HG03457 (cell line): ENCODE measurements around the gene KDM4B.

Experiments used
- ATAC-seq: cut with Tn5 transposase; IDR thresholded peaks from one replicate; pipeline ENCODE4 v1.9.1; 2021; ENCODE audit warnings: moderate number of reproducible peaks; ENCODE audit not compliant: unreplicated experiment

Gene KDM4B

GRCh38 chr19:5103061-5103701 lies 134.3 kb downstream of the KDM4B start:
- ATAC-seq: no peak

- ATAC-seq: no peak
Measured at GRCh38 chr19:5103812-5104410, 135.0 kb downstream of the KDM4B start.

DNA sequence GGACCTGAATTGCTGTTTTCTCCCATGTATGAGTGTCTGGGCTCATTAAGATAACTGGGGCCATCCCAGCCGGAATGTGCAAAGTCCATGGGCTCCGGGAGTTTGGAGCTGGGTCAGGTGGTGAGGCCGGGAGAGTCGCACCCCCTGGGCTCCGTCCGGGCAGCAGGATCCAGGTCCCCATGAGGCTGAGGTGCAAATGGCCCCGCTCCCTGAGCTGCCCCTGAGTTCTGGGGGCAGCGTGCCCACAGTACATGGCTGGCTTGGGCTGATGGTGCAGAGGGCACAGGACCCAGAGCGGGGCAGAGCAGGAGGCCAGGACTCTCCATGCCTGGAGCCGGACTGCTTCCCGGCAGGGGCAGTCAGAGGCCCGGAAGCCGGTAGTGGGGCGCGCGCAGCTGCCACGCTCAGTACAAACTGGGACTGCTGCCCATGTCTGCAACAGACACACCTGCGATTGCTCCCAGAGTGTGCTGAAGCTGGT lies 136.0 kb downstream of the KDM4B start:
- ATAC-seq: no peak

DNA sequence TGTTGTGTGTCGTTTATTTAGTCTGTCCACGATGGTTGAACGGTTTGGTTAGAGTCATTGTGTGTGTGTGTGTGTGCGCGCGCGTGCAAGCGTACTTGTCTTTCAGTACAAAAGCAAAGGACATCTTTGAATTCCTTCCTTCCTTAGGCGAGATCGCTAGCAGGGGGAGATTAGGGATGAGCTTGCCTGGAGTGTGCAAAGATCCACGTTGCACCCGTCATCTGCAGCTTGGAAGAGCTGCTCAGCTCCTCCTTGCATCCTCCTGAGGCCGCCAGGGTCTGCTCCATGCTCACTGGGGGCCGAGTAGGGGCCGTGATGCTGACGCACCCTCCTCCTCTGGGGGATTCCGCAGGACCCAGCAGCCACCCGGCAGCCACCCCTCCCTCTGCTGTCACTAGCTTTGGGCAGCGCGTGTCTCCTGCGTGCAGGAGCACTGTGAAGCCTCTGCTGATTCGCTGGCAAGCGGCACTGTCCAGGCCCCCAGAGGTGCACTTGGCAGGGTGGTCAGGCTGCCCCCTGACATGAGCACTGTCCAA lies 137.3 kb downstream of the KDM4B start:
- no peak for ATAC-seq

GRCh38 chr19:5106971-5107370 lies 138.1 kb downstream of the KDM4B start:
- ATAC-seq: no peak

DNA sequence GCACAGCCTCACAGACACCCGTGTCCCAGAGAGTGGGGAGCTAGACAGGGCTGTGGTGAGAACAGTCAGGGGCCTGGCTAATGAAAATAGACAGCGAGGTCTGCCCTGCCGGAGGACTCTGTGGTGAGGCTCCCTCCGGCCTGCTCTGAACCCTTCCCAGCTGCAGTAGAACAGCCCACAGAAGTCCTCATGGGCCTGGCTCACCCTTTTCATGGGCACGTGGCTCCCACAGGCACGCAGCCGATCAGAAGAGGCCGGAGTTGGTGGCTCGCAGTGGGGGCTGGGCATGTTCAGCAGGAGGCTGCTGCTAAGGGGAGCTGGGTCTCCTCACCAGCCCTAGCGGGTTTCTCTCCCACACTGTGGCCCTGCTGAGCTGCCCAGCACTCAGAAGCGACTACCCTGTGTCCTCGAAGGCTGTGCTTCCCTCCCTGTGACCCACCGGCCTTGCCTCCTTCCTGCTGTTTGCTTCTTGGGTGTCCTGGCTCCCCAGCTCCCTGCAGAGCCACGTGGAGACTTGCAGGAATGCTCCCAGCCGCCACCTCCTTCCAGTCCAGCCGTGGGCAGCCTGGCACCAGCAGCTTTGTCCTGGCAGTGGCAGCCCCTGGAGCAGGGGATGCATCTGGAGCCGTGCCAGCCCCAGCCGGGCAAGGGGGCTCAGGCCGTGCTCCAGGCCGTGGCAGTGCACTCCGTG lies 138.7 kb downstream of the KDM4B start:
- no peak for ATAC-seq

DNA sequence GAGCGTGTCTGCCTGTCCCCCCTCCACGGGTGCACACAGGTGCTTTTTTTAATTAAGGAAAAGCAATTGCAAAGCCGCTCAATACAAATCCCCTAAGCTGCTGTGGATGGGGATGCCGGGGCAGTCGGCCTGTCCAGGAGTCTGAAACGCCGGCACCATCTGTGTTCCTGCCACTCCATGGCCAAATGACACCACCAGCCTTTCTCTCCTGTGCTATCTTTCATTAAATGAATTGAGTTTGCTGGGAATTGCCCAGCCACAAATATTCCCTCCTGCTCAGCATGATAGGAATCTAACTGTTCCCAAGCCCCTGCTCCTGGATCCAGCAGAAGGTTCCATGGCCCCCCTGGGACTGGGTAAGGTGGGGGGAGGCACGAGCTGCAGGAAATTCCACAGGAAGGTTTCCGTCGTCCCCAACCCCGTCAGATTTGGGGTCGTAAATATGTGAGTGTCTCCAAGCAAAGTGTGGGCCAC lies 139.2 kb downstream of the KDM4B start:
- ATAC-seq: no peak

GRCh38 chr19:5108866-5109265 lies 140.0 kb downstream of the KDM4B start:
- ATAC-seq: no peak

- no peak for ATAC-seq
Measured at GRCh38 chr19:5109560-5109959, 140.6 kb downstream of the KDM4B start.

- ATAC-seq: no peak
Measured at GRCh38 chr19:5110546-5110945, 141.6 kb downstream of the KDM4B start.

- ATAC-seq: no peak
Measured at GRCh38 chr19:5111051-5111450, 142.1 kb downstream of the KDM4B start.

DNA sequence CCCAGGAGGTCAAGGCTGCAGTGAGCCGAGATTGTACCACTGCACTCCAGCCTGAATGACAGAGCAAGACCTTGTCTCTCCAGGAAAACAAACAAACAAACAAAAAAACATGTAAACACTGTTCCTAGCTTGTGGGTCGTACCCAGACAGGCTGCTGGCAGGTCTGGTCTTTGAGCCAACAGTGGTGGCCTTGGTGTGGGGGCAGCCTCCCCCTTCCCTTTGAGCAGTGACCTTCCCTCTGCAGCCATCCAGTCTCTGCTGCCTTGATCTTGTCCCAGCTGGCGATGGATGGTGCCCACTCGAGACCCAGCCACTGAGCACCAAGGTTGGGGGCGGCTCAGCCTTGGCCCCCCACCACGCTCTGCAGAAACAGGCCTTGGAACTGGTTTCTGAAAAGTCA lies 143.3 kb downstream of the KDM4B start:
- ATAC-seq: no peak

GRCh38 chr19:5112681-5113575 lies 144.0 kb downstream of the KDM4B start:
- no peak for ATAC-seq

- no peak for ATAC-seq
Measured at GRCh38 chr19:5113633-5114586, 145.0 kb downstream of the KDM4B start.

- no peak for ATAC-seq
Measured at GRCh38 chr19:5114727-5115126, 145.8 kb downstream of the KDM4B start.

DNA sequence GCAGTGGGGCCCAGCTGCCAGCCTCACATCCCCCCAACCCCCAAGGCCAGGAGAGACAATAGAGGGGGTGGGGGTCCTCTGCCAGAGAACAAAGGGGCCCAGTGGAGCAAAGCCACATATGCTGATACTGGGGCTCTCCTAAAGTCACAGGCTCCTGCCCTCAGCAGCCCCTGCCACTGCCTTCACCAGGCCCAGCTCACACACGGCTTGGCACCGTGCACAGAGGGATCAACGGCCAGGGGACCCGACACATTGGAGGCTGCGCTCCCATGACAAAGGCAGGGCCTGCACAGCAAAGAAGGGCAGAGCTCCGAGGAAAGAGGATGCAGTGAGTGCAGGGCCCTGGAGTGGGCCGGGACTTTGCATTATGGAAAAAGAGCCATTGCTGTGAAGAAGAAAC lies 146.4 kb downstream of the KDM4B start:
- no peak for ATAC-seq

DNA sequence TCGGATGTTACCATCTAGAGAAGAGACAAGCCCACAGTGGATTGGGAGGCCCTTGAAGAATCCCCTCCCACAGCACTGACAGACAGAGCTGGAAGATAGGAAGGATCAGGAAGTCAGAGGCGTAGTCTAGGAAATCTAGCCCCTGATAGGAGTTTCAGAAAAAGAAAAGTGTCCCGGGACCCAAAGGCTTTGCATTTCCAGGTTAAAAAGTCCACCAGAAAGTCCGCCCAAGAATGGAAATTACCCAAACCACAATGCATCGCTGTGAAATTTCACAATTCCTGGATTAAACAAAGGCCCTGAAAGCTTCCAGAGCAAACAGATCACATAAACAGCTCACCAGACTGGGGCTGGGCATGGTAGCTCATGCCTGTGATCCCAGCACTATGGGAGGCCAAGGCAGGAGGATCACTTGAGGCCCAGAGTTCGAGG lies 146.9 kb downstream of the KDM4B start:
- no peak for ATAC-seq

- ATAC-seq: no peak
Measured at GRCh38 chr19:5116292-5116691, 147.4 kb downstream of the KDM4B start.

DNA sequence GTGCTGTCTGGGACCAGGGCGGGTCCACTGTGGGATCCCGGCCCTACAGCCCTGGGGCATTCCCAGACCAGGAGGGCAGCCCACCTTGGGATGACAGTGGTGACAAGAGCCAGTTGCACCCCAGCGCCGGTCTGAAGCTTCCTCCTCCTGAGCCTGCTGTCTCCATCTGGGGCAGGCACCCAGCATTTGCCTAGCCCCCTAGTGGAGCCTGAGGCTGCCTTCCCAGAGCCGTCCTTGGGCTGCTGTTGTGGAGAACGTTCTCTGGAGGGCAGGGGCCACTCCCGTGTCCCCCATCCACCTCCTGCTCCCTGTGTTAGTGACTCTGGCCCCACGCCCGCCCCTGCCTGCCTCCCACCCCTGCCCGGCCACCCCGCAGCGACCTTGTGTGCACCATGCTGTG lies 148.5 kb downstream of the KDM4B start:
- ATAC-seq: no peak

DNA sequence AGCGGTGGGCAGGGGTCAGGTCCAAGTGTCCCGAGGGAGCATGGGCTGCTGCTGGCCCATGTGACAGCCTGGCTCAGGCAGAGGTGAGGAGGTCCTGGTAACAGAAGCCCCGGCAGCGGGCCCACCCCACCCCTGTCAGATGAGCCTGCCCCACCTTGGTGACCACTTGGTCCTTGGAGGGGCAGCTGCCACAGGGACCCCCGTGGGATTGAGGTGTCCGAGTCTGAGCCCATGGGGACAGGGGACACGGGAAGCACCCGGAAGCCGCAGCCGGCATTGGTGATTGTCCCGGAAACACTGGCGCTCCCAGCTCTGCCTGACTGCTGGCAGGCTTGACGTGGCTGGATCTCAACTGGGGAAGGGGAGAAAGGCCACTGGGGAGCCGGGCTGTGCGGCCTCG lies 149.1 kb downstream of the KDM4B start:
- no peak for ATAC-seq
